Dermis blood vessel endothelial cell (primary cell): ENCODE data around the gene INSYN2B. TPM values are rescaled to one million over a fixed set of nuclear protein-coding genes. Genes with fewer than 3 reads are reported as not detected.

Experiments
- DNase-seq: peaks from one replicate; pipeline ENCODE4 v3.0.0; 2010
- total RNA-seq: library from RNA; depleted of rRNA; stranded (reverse); fragments of >200 nt; gene quantifications from 2 replicates; pipeline ENCODE4 v1.2.3, GENCODE V29; 2014

Gene INSYN2B
- total RNA-seq, 1 donor from 2014 or later: 2.9 TPM

DNA sequence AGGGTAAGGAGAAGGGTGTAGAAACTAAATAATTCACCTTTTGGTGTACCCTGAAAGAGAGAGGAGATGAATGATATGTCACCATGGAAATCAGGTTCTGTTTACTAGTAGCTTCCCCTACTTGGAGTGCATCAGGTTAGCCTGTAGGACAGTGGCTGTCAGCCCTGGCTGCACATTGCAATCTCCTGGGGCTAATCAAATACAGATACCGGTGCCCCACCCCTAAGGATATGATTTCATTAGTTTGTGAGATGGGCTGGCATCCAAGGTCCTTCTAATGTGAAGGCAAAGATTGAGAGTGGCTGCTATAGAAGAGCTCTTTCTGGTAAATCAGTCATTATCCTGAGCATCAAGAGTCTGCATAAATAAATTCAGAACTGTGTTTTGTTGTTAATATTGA is 47.2 kb downstream of the INSYN2B start:
- DNase-seq: no peak

DNA sequence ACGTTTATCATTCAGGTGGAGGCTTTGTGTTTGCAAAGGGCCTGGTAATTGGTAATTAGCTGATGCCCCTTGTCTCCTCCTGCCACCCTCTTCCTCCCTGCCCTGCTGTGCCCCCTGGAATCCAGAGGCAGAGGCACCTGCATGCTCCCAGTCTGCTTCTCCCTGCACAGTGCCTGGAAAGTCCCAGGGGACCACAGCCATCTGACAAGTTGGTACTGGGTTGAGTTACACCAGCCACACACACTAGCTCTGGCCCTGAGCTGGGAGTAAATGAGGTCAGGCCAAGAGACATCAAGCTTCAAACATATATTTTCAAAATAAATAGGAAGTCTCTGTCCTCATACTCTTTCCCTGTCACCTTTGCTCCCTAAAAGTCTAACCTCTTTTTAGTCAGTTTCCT is 56.3 kb downstream of the INSYN2B start:
- no peak for DNase-seq

DNA sequence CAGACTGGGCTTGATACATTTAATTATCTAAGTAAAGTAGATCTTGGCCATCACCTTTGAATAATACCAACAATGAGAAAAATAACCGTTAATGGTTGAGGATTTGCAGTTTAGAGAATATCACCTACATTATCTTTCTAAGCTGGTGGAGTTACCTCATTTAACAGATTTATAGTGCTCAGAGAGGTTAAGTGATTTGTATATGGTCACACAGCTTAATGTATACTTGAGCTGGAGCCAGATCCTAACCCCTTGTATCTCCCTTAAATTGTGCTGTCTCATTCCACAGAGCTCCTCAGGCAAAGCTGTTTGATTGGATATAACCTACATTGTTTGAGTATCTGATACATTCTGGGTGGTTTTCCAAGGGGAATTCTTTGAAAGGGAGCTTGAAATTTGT is 57.8 kb downstream of the INSYN2B start:
- no peak for DNase-seq

DNA sequence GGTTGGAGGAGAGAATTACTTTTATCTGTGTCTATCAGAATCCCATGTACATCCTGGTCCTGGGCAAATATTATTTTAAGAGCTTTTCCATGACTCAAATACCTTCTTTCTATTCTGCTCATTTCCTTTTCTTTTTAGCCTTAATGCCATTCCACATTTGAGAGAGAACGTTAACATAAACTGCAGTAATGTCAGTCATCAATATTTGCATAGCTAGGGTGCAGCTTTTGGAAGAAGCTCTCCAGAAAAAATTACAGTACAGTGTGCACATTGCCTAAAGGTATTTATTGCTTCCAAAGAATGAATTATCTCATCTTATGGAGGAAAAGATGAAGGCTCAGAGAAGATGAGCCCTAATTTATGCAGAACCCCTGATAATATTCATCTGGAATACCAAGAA is 58.3 kb downstream of the INSYN2B start:
- no peak for DNase-seq

DNA sequence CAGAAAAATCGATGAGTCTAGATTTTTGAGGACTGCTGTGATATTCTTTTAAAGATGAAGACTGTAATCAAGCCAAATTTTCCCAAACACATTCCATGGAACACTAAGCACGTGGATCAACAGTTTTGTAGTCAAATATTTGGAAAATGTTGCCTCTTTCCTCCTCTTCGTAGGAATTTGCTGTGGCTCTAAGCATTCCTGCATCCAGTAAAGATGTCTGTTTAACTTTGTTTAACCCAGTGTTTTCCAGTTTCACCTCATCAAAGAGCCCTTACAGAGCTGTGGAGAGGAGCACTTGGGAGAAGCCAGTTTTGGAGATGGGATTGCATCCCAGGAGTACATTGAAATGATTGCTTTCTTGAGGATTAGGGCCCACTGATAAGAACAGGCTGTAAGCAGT is 58.9 kb downstream of the INSYN2B start:
- DNase-seq: no peak

DNA sequence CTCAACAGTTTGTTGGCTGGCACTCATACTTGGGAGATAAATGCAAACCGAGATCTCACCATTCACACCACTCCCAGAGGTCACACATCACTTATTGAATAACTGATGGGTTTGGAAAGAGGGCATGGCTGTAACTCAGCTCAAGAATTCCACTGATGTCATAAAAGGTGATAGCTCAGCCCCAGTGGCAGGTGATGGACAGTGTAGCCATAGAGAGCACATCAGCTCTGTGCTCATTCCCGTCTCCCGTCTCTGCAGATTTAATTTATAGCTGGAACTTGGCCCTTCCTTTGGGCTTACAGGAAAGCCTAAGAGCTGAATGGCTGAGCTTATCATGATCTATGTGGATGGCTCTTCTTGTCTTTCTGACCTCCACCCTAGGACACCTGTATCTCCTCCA is 59.8 kb downstream of the INSYN2B start:
- no peak for DNase-seq

DNA sequence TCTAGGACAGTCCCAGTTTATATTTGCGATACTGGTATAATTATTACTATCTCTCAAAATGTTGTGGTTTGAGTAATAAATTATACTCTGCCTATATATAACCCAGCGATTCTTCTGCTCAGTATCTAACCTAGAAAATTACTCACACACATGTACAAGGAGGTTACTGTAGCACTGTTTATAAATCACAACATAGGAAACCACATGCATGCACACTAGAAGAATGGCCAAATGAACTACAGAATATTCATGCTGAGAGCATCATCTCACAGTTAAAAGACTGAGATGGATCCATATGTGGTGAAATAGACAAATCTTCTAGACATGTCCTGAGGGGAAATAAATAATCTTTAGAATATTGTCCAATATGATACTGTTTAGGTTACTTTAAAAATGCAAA is 62.1 kb downstream of the INSYN2B start:
- no peak for DNase-seq

DNA sequence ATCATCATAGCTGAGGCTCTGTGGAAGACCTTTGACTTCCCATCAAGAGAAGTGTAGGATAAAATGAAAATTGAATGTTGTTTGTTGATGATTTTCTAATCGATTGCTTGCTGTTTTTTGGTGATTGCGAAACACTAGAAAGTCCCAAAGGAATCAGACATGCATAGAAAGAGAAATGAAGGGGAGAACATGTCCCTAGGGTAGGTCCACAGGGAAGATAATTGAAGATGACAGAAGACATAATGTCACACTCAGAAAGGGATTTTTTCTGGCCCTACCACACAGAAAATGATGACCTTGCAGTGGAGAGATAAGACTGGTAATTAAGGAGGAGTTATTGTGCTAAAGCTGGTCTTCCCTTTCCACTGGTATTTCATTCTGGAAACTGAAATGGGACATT is 62.8 kb downstream of the INSYN2B start:
- DNase-seq: no peak

DNA sequence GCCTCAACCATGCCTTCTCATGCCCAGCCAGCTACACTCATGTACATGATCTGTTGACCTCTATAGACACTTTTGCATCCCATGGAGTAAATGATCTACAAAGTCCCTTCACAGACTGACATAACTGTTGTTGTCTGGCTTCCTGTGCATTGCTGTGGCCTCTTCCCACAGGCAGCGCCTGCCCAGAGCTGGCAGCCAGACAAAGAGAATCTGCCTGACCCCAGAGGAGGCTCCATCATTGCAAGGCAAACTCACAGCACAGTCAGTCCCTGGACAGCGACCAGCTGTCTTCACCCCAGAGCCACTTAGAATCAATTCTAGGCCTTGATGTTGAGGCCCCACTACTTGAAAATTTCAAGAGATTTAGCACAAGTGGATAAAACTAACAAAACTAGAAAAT is 65.5 kb downstream of the INSYN2B start:
- peak; percentile 41 for DNase-seq

DNA sequence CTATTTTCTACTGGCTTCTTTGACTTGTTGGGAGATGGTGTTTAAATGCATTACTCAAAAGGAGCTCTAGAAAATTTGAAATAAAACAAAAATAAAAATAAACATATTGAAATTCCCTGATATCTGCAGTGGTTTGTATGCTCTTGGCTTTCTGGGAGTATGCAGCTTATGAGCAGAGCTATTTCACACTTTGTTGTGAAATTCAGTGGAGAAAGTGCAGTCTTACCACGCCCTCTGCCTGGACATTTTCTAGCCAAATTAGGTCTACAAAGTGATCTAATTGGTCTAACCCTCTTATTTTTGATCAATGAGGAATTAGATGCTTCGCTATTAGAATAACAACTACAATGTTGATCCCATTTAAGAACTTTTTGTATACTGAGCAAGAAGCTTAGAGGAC is 66.8 kb downstream of the INSYN2B start:
- DNase-seq: no peak

DNA sequence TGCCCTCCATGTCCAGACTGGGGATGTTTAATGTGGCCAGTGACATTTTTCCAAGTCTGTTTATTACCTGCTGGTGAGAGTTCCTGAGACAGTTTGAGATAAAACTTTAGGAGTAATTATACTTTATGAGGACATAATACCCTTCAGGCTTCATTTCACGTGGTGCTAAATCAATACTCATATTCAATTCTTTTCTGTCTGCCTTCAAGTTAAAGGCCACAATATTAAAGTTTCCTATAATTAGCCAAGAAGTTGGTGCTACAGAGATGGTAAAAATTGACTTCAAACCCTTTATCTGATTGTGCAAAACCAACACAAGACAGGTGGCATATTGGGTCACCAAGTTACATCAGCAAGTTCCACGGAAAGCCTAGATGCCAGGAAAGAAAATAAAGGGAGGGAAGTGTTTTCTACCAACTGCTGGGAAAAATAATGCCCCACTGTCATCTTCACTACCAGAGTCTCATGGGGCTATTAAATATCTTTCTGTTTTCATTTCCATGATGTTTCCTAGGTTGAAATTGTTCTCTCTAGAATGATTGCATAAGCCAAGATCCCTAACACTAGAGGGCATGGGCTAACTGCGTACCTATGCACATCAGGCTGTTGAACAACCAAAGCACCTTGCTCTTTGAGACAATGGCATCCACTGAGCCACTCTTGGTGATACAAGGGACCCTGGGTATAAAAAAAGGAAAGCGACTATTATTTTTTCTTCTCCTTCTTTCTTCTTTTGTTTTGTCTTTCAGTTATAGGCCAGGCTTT is 68.7 kb downstream of the INSYN2B start:
- DNase-seq: peak; percentile 41

DNA sequence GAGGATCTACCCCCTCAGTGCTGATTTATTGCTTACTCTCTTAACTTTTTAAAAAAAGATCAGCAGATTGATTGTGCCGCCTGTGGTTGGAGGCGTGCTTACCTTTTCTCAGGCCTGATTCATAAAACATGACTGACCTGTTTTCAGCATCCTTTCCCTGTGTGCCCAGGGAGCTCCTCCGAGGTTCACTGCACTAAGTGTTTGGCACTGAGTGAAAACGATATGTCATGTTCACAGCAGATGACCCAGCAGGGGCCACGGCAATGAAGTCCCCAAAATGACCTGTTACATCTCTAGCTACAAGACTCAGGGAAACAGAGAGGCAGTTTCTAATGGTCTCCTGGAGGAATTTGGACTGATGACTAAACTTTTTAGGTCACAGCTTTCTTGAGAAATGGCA is 69.9 kb downstream of the INSYN2B start:
- DNase-seq: no peak

DNA sequence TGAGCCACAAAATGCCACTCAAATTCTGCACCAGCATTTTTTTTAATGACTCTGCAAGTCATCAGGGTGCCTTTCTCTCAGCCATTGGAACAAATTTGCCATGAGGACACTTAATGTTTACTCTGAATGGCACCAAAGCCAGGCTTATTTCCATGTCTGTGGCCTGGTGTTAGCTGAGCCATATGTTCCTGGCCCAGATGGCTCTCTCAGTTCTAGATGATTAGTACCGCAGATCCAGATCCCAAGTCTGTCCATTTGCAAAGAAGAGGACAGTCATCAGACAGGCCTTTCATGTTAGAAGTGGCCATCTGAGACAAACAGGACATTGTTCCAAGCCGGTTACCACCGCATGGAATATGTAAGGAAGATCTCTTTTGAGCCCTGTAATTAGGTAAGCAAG is 70.3 kb downstream of the INSYN2B start:
- DNase-seq: no peak

DNA sequence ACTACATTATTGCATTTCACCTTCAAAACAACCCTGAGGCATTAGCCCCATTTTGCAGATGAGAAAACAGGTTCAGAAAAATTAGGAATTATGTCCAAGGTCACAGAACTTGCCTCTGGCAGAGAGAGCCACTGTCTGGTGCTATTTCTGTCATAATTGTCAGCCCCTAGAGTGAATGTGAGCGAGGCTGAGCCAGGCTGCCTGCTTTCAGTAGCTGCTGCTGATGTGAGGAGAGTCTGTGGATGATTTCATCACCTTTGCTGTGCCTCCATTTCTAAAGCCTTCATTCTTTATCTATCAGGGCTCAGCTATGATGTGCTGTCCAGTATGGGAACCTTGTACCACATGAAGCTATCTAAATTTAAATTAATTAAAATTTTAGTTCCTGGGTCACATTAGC is 71.4 kb downstream of the INSYN2B start:
- DNase-seq: no peak

DNA sequence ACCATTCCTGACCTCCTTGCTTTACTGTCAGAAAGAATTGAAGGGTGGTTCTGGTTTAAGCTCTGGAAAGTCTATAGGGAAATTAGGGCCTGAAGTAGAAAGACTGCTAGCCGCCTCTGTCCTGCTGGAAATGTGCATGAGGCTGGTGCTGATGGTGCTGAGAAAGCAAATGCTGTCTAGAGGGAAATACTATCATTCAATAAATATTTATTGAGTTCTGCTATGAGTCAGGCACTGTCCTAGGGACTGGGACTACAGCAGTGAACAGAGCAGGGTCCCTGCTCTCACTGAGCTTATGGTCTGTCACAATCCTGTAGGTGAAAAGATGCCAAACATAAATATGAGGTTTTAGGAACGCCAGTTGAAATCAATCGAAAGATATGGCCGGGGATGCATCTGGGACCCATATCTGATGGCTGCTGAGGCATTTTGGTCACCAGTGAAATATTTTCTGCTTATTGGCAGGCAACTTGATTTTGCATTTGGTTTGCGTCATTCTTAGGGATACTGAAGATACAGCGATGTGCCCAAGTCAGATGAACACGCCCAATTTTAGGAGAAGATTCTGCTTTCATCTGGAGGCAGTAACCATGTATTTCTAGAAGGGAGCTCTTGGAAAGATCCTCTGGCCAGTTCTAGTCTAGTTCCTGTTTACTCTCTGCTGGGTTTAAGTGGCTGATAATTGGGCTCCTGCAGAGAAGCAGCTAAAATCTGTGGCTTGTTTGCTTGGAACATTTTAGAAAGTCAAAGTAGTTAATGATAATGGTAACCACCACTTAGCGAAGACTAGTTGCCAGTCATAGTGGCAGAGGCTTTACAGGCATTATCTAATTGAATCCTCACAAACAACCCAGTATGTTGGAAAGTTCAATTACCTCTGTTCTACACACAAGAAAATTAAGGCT is 73.3 kb downstream of the INSYN2B start:
- DNase-seq: no peak

DNA sequence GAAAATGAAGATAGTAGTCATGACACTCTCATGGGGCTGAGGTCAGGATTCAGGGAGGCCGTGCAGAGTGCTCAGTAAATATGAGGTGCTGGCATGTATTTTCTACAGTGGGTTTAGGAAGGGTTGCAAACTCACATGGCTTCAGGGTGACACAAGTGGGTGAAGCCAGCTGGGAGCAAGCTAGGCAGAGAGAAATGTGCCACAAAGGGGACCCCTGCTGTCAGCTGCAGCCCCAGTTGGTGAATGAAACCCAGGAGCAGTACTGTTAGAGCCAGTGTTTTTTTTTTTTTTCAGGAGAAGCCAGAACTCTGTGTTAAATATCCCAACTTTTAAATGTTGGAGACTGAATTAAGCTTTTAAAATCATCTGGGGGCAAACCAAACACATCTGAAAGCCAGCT is 75.3 kb downstream of the INSYN2B start:
- no peak for DNase-seq

DNA sequence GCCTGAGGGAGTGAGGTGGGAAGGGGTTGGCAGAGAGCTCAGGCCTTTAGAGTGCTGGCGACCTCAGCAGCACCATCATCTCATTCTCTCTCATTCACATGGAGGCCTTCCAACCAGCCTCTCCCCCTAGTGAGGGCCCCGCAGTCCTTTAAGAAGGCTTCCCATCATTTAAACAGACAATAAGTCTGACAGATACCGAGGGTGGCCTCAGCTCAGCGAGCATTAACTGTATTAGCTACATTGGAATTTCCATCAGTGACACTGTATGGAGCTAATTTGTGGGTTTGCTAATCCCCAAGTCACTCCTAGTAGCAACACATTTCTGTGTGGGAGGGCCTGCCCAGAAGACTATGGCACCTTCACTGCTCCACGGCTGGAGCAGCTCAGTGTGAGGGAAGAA is 75.8 kb downstream of the INSYN2B start:
- DNase-seq: no peak

DNA sequence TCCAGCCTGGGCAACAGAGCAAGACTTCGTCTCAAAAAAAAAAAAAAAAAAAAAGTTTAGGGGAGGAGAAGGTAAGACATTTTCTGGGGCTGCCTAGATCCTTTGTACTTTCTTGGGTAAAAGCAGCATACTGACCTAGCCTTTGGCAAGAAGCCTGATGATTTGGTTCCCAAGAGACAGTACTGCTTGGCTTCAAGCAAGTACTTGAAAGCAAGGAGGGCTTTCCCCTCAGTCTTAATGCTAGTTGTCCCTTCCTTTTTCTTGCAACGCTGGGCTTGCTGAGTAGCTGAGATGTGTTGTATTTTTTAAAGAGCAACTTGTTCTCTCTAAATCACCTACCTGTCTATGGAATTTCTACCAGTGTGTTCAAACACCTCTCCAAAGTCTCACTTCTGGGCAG is 76.2 kb downstream of the INSYN2B start:
- no peak for DNase-seq

DNA sequence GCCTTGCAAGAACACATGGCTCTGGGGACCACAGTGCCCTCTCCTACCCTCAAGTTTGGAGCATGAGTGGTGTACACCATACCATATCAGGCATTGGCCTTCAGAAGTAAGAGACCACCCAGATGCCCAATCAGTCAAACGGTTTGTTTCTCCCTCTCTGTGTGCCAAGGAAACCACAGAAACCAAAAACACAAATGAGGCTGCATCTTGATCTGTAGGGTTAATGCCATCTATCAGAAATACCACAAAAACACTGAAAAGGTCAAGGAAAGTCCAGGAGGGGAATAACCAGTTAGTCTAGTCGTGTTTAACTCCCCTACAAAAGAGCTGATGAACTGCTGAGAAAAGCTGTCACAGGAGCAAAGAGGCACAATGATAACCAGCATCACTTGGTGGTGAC is 78.4 kb downstream of the INSYN2B start:
- DNase-seq: no peak

DNA sequence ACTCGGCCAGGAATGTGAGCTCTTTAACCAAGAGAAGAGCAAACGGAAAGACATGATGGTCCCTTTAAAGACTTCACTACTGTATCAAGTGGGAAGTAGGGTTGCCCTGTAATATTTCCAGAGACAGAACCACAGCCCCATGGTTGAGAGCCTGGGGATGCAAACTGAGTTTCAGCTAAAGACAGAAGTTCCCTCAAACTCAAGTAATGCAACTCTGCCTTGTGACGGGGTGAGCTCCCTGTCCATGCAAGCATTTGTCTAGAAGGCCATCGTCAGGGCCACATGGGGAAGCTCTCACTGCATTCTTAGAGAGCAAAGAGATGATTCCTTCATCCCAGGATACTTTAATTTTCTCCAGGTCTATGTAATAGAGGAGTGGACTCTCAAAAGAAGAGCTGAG is 82.8 kb downstream of the INSYN2B start:
- DNase-seq: no peak

DNA sequence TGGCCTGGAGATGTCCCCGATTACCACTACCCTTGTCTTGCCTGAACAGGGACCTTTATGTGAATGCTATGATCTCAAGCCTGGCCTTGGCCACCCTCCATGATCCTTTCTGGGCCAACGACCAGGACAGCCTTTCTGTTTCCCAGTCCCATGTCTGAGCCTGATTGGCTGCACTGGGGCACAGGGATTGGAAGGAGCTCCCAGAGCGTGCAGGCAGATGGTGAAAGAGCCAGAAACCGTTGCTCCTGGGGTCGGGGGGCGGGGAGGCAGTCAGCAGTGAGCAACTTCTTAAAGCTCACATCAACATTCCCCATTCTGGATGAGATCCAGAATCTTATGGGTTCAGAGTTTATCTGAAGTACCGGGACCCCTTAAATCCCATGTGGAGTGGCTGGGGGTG is 84.4 kb downstream of the INSYN2B start:
- no peak for DNase-seq

DNA sequence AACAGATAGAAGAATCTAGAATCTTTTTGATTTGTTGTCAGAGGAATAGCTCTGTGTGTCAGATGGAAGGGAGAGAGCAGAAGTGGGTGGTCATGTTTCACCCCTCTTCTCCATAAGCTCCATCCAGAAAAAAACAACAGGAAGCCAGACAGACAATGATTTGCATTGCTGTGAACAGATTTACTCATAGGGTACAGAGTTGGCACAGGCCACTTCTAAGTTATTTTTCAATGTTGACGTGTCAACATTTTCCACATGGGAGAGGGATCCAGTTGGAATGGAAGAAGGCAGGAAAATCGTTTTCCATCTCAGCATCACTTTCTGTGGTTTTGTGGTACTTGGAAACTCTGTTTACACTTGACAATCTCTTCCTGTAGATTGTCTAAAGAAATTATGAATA is 86.7 kb downstream of the INSYN2B start:
- DNase-seq: peak; percentile 23

DNA sequence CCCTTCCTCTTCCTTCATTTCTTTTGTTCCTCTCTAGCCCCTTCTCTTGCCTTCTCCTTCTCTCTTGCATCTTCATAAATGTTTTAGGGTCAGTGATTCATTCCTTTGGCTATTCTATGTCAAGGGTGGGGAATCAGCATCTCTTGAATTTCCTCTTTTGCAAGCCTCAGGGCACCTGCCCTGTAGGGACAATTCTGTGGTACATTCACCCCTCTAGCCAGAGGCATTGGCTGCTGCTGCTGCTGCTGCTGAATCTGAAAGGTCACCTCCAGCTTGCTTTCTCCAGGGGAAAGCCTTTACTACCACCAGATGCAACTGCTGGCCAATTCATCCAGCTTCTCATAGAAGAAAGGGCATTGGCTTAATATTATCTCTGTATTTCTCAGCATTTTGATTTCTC is 87.3 kb downstream of the INSYN2B start:
- DNase-seq: no peak

DNA sequence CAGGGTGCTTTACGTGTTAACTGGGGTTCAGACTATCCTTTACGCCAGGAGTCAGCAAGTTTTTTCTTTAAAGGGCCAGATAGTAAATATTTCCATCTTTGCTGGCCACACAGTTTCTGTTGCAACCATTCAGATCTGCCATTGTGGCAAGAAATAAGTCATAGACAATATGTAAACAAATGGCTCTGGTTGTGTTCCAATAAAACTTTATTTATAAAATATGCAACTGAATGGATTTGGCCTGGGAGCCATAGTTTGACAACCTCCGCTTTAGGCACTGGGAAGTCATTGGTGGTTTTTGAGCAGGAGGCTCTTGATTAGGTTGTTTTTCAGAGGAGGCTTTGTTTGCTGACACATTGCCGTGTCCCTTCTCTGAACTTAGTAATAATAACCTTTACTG is 90.7 kb downstream of the INSYN2B start:
- no peak for DNase-seq
